C4-2B (cell line): ENCODE results near the gene PTPRU.

Experiments
- H3K27ac ChIP-seq: fragments of 450-650 bp; 2 replicates; pipeline ENCODE4 v1.5.1; 2017
- ZFX ChIP-seq: fragments of 450-650 bp; IDR thresholded peaks from 2 replicates; pipeline ENCODE4 v1.6.1; 2017
- TF ChIP-seq, protein P1 (sequence below): fragments of 450-650 bp; conservative IDR thresholded peaks from 2 replicates; pipeline ENCODE4 v1.5.1; 2017; ENCODE audit warnings: mild to moderate bottlenecking

The PTPRU gene

DNA sequence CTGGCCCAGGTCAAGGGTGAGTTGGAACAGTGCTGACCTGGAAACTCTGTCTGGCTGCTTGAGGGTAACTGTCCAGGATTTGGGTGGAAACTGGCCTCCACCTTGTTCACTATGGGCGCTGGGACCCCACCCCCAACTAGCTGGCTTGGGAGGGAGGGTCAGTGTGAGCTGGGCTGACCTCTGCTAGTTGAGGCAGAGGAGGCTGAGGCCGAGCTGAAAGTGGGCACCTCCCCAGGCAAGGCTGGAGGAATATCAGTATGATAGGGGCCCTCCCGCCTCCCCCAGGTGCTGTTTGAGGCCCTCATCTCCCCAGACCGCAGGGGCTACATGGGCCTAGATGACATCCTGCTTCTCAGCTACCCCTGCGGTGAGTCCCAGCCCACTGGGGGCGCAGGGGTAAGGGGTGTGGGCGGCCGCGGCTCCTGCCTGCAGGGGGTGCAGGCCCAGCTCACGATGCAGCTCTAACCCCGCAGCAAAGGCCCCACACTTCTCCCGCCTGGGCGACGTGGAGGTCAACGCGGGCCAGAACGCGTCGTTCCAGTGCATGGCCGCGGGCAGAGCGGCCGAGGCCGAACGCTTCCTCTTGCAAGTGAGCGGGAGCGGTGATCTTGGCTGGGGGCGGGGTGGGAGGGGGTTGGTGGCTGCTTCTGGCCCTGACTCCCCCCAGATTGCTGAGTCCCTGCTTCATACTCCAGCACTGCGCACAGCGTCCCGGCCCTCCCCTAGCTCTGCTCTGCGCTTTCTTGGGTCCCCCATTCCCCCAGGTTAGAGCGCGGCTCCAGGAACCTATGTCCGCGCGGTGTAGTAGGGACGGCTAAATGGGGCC is 22.9 kb downstream of the PTPRU start:
- no peak for TF ChIP-seq ZFX
- TF ChIP-seq, protein P1, sequence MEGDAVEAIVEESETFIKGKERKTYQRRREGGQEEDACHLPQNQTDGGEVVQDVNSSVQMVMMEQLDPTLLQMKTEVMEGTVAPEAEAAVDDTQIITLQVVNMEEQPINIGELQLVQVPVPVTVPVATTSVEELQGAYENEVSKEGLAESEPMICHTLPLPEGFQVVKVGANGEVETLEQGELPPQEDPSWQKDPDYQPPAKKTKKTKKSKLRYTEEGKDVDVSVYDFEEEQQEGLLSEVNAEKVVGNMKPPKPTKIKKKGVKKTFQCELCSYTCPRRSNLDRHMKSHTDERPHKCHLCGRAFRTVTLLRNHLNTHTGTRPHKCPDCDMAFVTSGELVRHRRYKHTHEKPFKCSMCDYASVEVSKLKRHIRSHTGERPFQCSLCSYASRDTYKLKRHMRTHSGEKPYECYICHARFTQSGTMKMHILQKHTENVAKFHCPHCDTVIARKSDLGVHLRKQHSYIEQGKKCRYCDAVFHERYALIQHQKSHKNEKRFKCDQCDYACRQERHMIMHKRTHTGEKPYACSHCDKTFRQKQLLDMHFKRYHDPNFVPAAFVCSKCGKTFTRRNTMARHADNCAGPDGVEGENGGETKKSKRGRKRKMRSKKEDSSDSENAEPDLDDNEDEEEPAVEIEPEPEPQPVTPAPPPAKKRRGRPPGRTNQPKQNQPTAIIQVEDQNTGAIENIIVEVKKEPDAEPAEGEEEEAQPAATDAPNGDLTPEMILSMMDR: no peak
- no peak overlapping the region for H3K27ac ChIP-seq

DNA sequence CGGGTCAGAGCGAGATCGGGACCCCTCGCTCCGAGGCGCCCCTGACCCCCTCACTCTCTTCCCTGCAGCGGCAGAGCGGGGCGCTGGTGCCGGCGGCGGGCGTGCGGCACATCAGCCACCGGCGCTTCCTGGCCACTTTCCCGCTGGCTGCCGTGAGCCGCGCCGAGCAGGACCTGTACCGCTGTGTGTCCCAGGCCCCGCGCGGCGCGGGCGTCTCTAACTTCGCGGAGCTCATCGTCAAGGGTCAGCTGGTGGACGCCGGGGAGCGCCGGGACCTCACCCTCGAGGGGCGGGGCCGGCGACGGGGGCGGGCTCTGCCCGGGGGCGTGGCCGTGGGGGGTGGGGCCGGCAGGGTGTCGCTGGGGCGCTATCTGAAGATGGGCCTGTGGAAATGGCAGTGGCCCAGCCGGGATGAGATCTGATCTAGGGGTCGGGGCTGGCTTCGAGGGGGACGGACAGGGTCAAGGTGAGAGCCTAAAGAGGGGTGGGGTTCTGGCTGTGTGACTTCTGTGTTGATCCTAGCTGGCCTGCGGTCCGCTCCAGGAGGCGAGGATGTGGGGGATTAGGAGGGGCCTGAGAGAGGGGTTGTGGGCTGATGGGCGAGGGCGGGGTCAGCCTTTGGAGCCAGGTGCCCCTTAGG is 23.6 kb downstream of the PTPRU start:
- no peak for TF ChIP-seq ZFX
- TF ChIP-seq, protein P1: no peak
- H3K27ac ChIP-seq: no peak overlapping the region

DNA sequence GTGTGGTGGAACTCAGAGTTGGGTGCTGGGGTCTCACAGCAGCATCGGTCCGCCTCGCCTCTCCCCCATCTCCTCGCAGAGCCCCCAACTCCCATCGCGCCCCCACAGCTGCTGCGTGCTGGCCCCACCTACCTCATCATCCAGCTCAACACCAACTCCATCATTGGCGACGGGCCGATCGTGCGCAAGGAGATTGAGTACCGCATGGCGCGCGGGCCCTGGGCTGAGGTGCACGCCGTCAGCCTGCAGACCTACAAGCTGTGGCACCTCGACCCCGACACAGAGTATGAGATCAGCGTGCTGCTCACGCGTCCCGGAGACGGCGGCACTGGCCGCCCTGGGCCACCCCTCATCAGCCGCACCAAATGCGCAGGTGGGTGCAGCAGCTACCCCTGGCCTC is 24.2 kb downstream of the PTPRU start:
- no peak for TF ChIP-seq ZFX
- TF ChIP-seq, protein P1: no peak
- no peak overlapping the region for H3K27ac ChIP-seq

DNA sequence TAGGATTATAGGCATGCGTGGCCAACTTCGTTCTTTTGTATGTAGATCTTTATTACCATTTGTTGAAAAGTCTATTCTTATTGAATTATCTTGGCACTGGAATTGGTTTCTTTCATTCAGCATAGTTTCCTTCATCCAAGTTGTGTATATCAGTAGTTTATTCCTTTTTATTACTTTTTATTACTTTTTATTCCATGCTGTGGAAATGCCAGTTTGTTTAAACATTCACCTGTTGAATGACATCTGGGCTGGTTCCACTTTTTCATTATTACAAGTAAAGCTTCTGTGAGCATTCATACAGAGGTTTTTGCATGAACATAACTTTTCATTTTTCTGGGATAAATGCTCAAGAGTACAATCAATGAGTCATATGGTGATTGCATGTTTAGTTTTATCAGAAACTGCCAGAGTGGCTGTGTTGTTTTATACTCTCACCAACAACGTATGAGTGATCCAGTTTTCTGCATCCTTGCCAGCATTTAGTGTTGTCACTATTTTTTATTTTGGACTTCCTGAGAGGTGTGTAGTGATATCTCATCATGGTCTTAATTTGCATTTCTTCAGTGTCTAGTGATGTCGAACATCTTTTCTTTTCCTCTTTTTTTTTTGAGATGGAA is 28.6 kb downstream of the PTPRU start:
- no peak overlapping the region for H3K27ac ChIP-seq

DNA sequence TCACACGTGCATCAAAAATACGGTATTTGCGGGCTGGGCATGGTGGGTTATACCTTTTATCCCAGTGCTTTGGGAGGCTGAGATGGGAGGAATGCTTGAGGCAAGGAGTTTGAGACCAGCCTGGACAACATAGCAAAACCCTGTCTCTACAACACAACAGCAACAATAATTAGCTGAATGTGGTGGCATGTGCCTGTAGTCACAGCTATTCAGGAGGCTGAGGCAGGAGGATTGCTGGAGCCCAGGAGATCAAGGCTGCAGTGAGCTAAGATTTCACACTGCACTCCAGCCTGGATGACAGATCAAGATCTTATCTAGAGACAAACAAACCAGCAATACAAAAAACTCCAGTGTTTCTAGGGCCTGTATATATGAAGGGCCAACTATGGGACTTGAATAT is 30.6 kb downstream of the PTPRU start:
- H3K27ac ChIP-seq: no peak overlapping the region
- TF ChIP-seq, protein P1: no peak
- no peak for TF ChIP-seq ZFX

More for the DNA sequence above, 28.6 kb downstream of the PTPRU start:
- no peak for TF ChIP-seq ZFX
- TF ChIP-seq, protein P1: no peak

DNA sequence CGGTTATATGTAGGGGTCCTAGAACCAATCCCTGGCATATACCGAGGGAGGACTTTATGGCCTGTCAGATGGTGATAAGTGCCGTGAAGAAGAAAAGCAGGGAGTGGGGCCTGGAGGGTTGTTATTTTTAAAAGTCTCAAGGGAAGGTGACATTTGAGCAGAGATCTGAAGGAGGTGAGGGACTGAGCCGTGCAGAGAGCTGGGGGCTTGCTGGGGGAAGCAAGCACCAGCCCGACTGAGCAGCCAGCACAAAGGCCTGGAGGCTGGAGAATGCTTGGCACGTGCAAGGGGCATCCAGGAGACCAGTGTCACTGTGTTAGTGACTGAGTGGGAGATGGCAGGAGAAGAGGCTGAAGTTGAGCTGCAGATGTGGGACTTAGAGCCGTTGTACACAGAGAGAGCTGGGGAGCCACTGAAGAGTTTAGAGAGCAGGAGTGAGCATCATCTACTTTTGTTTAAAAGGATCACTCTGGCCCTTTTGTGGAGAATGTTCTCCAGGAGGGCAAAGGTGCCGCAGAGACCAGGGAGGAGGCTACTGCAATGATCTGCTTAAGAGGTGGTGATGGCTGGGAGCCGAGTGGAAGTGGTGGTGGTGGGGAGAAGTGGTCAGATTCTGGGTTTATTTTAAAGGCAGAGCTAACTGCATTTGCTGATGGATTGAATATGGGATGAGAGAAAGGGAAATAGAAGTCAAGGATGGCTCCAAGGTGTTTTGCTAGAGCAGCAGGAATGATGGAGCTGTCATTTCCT is 31.2 kb downstream of the PTPRU start:
- no peak overlapping the region for H3K27ac ChIP-seq
- TF ChIP-seq, protein P1: no peak
- TF ChIP-seq ZFX: no peak
